ENCODE results near the gene PRR16.

Gene PRR16

GRCh38 chr5:120461251-120461650 is 2.8 kb upstream of the PRR16 start:
- DNase-seq (ENCODE audit: insufficient read length, low spot score), result no peak
- FAIRE-seq, result no peak

- DNase-seq (ENCODE audit: insufficient read length, low spot score) (no peak), FAIRE-seq (no peak)
Observed at GRCh38 chr5:120463006-120463680, 957 bp upstream of the PRR16 start.

DNA sequence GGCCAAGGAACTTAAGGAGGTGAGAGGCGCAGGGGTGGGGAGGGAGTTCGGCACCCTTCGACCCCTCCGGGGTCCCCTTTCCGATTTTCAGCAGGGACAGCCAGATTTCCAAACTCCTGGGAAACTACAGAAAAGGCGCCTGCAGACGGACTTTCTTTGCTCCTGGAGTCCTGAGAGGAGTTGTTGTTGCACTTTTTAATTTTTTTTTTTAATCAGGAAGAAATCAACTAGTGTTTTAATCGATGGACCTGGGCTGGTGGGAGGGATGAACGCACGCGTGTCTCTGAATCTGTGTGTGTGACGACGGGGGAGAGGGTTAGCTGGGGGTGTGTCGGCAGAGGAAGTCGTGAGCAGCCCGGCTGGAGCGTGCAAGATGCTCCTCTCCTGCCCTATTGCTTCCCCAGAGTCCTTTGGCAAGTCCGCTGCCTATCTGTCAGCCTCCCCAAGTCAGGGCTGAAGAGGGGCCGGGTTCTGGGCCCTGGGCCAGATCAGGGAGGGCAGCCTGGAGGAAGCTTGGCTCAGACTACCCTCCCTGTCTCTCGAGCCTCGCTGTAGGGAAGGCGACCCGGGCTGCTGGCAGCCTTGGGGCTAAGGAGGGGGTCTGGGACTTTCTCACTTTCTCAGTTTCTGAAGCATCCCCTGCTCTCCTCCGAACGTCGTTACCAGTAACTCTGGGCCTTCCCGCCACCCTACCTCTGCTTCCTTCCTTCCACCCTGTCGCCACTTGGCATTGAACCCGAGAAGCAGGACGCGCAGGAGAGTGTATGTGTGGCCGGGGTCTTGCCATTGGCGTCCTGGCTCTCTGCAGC is 731 bp downstream of the PRR16 start:
- DNase-seq (ENCODE audit: insufficient read length, low spot score), result no peak
- FAIRE-seq, result no peak

DNA sequence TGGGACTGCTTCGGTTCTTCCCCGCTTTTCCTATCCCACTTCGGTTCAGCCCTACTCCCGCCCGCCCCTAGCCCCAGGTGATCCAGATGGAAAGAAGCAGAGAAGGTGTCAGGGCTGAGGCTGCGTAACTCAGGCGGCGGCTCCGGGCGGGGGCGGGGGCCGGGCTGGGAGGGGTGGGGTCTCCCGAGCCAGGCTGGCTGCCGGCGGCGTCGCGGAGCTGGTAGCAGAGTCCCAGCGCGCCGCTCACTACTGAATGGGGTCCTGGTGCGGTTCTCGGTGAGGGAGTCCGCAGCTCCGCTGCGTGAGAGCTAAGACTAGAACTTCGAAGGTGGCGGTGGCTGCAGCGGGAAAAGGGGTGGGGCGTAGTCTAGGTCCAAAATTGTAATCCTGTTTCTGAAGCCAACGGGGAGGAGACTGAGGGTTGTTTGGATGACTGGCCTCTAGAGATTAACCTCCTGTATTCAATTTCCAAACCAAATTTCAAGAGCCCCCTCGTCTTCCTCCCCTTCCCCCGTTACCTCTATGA is 1.4 kb downstream of the PRR16 start:
- DNase-seq (ENCODE audit: insufficient read length, low spot score) (no peak), FAIRE-seq (no peak)

DNA sequence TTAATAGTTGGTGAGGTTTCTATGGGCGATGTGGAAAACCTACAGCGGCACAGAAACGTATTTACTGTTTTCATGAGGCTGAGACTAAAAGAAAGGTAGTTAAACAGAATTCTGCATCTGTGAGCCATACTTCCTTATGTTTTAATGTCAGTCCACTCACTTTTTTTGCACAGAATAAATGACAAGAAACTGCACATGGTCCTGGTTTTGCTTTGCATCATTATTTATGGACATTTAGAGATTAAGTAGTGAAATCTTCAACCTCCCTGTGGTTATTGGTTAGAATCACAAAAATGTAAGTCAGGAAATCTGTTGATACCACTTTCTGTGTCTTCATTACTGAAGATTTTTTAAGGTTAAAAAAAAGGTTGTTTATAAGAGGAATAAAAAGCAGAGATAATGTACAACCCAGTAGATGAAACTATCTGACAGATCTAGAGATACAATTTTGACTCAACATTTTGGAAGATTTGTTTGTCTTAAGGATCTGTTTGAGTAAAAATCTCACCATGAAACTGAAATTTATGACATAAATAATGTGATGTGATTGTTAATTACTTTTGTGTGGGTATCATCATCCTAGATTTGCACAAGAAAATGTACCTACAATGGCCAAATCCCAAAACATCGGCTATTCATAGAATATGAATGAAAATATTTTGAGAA is 2.4 kb downstream of the PRR16 start:
- no peak for DNase-seq (ENCODE audit: insufficient read length, low spot score)
- FAIRE-seq, result no peak

DNA sequence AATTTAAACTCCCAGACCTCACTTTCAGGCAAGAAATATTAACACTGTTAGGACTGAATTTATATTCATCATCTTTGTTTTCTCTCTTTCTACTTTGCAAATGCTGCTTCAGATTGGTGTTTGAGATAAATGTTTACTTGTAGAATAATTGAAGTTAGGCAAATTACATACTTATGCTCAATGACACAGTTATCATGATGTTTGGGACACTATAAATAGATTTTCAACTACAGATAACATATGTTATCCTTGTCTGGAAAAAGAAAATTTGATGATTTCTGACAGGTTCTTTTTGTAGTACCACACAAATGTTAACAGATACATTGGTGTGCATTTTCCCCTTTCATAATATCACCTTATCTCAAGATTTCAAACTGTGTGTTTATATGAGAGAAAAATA is 7.9 kb downstream of the PRR16 start:
- DNase-seq (ENCODE audit: insufficient read length, low spot score) (no peak), FAIRE-seq (no peak)

GRCh38 chr5:120472911-120473310 is 8.8 kb downstream of the PRR16 start:
- no peak for FAIRE-seq
- DNase-seq (ENCODE audit: insufficient read length, low spot score), result no peak

- FAIRE-seq (no peak), DNase-seq (ENCODE audit: insufficient read length, low spot score) (no peak)
Observed at GRCh38 chr5:120473332-120473731, 9.2 kb downstream of the PRR16 start.

DNA sequence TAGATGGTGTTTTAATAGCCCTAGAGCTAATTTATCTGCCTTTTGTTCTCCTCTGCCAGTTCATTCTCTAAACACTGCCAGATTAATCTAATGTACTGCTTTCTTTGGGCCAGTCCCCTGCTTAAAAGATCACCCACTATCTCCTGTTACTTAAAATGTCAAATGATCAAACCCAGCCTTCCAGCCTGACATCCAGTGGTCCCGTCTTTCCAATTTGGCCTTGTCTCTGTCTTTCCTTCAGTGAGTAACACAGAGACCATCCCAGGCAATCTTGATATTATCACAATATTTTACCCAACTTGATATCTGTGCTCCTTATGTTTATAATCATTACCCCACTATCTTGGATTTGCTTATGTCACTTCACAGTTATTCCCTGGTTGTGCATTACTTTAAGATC is 12.0 kb downstream of the PRR16 start:
- DNase-seq (ENCODE audit: insufficient read length, low spot score) (no peak), FAIRE-seq (no peak)

DNA sequence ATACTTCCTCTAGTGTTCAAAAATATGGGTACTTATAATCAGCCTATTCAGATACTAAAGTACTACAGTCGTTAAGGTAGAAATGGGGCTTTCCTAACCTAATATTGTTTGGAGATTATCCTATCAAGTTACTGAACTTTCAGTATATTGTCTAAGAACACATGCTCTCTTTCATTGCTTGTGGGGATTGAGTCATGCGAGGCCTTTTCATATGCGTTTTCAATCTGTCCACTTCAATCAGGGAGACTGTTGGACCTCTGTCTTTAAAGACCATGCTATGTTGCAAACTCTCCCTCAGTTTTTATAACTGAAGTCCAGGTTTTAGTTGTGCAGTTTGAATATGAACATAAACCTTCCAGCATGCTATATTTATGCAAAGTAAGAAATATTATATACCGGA is 15.0 kb downstream of the PRR16 start:
- DNase-seq (ENCODE audit: insufficient read length, low spot score) (no peak), FAIRE-seq (no peak)

DNA sequence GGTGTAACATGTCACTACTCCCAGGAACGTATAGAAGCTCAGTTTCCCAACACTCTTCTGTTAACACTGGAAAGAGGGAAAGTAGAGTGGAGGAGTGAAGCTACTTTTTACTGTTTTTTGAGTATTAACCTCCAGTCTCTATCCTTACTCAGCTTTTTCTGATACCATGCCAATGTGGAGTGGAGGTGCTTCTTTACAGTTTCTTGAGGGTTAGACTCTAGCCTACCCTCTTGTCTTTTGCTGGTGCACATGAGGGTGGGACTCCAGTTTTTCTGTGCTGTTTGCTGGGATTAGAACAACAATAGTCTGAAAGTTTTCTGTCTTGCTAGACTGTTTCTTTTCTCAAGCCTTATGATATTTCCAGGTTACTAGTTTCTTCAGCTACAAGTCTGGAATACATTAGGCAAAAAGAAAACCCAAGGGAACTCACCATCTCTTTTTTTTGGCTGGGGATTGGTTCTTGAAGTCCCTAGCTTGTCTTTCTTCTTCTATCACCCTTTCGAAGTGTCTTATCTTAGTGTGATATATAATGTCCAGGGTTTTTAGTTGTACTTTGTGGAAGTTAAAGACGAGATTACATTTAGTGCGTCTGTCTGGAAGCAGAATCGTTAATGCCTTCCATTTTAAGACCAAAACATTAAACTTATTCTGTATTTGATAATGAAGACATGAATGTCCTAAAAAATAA is 35.9 kb downstream of the PRR16 start:
- DNase-seq (ENCODE audit: insufficient read length, low spot score) (no peak), FAIRE-seq (no peak)

DNA sequence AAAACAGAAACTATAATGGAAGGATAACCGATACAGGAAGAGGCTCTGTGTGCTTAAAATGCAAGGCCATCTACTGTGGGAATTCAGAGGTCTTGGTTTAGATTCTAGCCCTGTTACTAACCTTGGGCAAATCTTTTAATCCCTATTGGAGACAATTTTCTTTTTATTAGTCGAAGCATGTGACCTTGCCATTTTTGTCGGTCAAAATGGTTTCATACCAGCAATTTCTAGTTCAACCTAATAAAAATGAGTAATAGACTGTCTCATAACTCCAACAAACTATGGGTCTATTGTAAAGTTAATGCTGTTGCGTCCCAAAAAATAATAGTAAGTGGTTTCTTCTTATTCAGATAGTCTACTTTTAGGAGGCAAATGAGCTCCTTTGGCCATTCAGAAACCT is 38.4 kb downstream of the PRR16 start:
- DNase-seq (ENCODE audit: insufficient read length, low spot score) (no peak), FAIRE-seq (no peak)

- DNase-seq (ENCODE audit: insufficient read length, low spot score), result no peak
- FAIRE-seq, result no peak
Observed at GRCh38 chr5:120503341-120503740, 39.2 kb downstream of the PRR16 start.

- FAIRE-seq, result no peak
- DNase-seq (ENCODE audit: insufficient read length, low spot score), result no peak
Observed at GRCh38 chr5:120504057-120504456, 40.0 kb downstream of the PRR16 start.

DNA sequence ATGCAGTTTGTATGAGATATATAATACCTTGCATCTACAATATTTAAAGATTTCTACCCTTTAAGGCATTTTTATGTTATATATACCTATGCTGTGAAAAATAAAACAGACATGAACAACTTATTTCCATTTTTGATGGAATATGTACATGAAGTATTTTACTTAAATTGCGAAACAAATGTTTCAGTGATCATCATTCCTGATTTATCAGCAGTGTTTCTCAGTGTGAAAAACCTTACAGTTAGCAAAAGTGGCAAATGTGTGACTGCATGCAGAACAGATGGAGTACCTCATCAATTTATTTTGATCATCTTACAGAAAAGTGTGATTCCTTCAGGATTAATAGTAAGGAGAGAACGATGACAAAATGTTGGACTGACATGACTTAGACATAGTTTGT is 43.1 kb downstream of the PRR16 start:
- DNase-seq (ENCODE audit: insufficient read length, low spot score) (no peak), FAIRE-seq (no peak)

- DNase-seq (ENCODE audit: insufficient read length, low spot score), result no peak
Observed at GRCh38 chr5:120507800-120508463, 43.8 kb downstream of the PRR16 start.

DNA sequence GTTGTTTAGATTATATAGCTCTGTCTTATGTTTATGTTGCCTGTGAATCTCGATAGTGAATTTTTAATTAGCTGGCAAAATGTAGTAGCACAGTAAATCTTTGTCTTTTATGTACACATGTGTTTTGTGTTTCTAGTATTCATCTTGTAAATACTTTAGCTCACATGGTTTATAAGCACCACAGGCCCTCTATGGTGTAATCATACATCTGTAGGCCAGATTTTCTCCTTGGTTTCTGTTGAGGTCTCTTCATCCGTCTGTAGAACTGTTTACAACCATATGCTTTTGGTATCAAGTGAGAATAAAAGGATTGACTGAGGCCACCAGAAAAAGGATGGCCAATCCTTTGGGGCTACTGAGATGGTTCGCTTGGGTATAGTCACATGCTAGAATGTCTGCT is 45.0 kb downstream of the PRR16 start:
- DNase-seq (ENCODE audit: insufficient read length, low spot score), result no peak

More at GRCh38 chr5:120507800-120508463, 43.8 kb downstream of the PRR16 start:
- FAIRE-seq, result no peak

GRCh38 chr5:120510098-120510637 is 46.1 kb downstream of the PRR16 start:
- DNase-seq (ENCODE audit: insufficient read length, low spot score) (no peak), FAIRE-seq (no peak)

More for the DNA sequence above, 45.0 kb downstream of the PRR16 start:
- no peak for FAIRE-seq

DNA sequence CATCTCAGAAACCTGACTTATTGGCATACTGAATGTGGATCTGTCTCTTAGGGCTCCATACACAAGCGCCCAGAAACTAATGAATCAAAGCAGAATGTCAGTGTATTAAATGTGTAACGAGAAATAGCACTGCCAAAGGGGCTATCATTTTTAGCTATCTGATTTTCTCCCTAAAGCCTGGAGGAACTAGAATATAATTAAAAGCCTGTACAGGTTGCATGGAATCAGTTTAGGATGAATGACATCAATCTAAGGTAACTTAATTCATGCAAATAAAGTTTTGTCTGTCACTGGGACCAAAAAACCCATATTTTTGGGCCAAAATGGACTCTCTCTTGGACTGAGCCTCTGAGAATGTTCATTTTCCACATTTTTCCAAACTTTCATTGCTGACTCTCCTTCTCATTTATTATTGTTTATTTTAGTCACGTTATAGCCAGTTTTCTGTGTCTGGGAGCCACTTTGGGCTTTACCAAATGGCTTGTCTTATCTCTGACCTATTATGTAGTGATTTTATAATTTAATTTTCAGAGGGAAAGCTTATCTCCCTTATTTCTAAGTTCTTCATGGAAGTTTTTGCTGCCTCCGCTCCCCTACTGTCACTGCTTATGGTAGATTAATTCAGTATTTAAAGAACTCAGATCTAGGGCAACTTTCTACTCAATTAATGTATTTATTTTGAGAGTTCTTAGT is 47.0 kb downstream of the PRR16 start:
- no peak for FAIRE-seq
- no peak for DNase-seq (ENCODE audit: insufficient read length, low spot score)

DNA sequence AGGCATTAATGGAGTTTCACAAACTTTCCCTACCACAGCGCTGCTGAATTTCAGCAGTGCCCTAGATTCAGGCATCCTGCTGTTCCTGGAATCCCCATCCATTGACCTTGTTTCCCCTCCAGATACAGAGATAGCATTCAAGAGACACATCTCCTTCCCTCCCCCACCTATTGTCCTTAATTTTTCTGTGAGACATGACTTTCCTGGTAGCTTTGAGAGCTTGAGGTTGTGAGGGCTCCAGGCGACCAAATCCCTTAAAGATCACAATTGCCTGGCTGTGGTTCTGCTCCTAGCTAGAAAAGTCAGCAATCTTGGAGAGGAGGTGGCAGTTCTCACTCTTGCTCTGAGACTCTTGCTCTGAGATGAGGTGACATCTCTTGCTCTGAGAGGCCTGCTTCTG is 48.0 kb downstream of the PRR16 start:
- no peak for DNase-seq (ENCODE audit: insufficient read length, low spot score)
- no peak for FAIRE-seq

Data from GM19239 (cell line).